GM18508 (cell line): ENCODE data around the gene KRTAP10-7.
"Not testable (repeated sequence)": the region's sequence is repeated elsewhere in the genome, so short reads cannot be mapped to it uniquely, and the experiment has no call there.

Source experiments
- ATAC-seq: cut with Tn5 transposase; IDR thresholded peaks from one replicate; pipeline ENCODE4 v1.9.1; 2021; ENCODE audit warnings: moderate number of reproducible peaks; ENCODE audit not compliant: insufficient read depth, unreplicated experiment

The KRTAP10-7 gene

GRCh38 chr21:44627831-44628233 lies 27.4 kb downstream of the KRTAP10-7 start:
- not testable (repeated sequence) for ATAC-seq

- ATAC-seq = no peak
Measured at GRCh38 chr21:44628707-44629391, 28.5 kb downstream of the KRTAP10-7 start.

- no peak for ATAC-seq
Measured at GRCh38 chr21:44630440-44630839, 30.0 kb downstream of the KRTAP10-7 start.

GRCh38 chr21:44632067-44632466 lies 31.7 kb downstream of the KRTAP10-7 start:
- ATAC-seq = no peak

GRCh38 chr21:44636209-44637017 lies 36.0 kb downstream of the KRTAP10-7 start:
- no peak for ATAC-seq

DNA sequence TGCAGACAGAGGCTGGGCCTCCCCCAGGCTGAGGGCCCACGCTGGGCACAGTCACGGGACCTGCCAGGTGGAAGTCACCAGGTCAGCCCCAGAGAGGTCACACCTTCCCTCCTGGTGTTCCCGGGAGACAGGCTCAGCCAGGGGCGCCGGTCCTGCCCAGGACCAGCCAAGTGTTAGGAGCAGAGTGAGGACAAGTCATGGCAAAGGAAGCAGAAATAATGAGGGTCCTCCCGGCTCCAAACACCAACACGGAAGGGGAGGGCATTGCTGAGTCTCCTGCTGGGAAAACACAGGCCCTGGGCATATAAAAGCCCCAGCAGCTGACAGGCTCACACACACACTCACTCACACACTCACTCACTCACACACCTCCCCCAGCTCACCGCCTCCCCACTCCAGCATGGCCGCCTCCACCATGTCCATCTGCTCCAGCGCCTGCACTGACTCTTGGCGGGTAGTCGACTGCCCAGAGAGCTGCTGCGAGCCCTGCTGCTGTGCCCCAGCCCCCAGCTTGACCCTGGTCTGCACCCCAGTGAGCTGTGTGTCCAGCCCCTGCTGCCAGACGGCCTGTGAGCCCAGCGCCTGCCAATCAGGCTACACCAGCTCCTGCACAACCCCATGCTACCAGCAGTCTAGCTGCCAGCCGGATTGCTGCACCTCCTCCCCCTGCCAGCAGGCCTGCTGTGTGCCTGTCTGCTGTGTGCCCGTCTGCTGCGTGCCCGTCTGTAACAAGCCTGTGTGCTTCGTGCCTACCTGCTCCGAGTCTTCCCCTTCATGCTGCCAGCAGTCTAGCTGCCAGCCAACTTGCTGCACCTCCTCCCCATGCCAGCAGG lies 36.8 kb downstream of the KRTAP10-7 start, which contains the start of gene KRTAP10-10:
TSS of gene KRTAP10-10 (plus strand) at position 339 of the 833 bp plus-strand sequence. CDS start at position 401, 62 bp downstream.
- ATAC-seq = no peak

DNA sequence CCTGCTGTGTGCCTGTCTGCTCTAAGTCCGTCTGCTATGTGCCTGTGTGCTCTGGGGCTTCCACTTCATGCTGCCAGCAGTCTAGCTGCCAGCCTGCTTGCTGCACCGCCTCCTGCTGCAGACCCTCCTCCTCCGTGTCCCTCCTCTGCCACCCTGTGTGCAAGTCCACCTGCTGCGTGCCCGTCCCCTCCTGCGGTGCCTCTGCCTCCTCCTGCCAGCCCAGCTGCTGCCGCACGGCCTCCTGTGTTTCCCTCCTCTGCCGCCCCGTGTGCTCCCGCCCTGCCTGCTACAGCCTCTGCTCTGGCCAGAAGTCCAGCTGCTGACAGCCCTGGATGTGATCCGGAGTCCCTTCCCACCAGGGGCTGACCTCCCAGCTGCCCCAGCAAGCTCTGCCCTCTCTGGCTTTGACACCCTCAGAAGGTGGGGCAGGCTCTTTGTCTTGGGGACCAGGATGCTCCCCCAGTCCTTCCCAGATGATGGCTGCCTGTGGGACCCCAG lies 37.5 kb downstream of the KRTAP10-7 start:
- ATAC-seq = not testable (repeated sequence)

- not testable (repeated sequence) for ATAC-seq
Measured at GRCh38 chr21:44638506-44639330, 38.3 kb downstream of the KRTAP10-7 start.

DNA sequence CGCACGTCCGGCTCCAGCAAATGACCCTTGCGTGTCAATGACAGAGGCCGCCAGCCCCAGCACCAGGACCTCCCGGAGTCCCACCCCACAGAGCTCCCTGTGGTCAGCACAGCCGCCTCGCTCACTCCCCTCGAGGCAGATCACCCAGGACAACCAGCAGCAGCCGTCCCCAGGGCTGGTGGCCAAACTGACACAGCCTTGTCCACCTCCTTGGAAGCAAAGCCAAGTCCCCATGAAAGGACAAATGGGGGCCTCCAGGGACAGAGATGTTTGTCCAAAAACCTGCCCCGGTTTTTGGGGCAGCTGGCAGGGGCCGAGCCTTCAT lies 38.9 kb downstream of the KRTAP10-7 start:
- no peak for ATAC-seq

- ATAC-seq = no peak
Measured at GRCh38 chr21:44640761-44641160, 40.4 kb downstream of the KRTAP10-7 start.

DNA sequence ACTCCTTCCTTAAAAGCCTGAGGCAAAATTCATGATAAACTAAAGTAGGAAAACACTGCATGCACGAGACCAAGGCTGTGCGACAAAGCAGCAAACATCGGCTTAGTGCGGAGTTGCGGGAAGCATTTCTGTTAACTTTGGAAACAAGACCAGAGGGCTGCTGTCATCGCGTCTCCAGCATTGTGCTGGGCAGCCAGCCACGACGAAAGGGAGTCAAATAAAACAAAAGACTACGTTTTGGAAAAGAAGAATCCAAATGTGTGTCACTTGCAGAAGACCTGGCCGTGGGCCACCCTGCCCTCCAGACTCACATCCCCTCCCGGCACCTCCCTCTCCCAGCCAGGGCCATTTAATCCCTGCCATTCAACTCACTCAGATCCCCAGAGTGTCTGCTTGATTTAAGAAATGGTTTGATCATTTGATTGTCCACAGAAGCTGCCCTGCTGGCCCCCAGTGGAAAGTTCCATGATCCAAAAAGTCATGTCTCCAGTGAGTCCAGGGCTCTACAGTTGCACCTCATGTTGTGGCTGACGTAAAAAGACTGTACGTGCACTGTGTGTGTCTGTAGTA lies 43.4 kb downstream of the KRTAP10-7 start:
- ATAC-seq = no peak

DNA sequence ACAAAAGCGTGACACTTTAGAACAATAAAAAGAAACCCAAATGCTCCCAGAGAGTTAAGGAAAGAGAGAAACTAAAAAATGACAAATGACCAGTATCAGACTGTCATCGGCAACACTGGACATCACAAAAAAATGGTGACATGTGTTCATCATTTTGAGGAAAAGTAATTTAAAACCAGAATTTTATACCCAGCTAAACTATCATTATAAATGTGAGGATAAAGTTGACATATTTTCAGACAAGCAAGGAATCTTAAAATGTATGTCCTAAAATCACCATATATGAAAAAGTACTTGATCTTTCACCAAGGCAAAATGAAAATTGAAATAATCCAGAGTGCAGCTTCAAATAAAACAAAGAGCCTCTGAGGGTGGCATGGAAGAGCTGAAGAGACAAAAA lies 44.5 kb downstream of the KRTAP10-7 start:
- ATAC-seq = no peak

- not testable (repeated sequence) for ATAC-seq
Measured at GRCh38 chr21:44646366-44647221, 46.2 kb downstream of the KRTAP10-7 start, which contains the start of gene KRTAP10-11. Gene KRTAP10-11 (plus strand): TSS chr21:44646414. CDS start chr21:44646459, 45 bp downstream.

DNA sequence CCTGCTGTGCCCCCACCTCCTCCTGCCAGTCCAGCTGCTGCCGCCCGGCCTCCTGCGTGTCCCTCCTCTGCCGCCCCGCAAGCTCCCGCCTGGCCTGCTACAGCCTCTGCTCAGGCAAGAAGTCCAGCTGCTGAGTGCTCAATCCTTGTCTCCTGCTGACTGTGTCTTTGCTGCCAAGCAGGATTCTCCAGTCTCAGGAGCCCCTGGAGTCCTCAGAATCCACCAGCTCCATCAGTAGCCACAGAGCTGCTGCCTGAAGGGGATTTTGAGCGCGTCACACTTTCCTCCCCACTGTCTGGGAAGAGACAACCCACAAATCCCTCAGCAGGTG lies 46.8 kb downstream of the KRTAP10-7 start:
- ATAC-seq = no peak

GRCh38 chr21:44648557-44649311 lies 48.3 kb downstream of the KRTAP10-7 start:
- ATAC-seq = no peak

GRCh38 chr21:44649521-44650100 lies 49.2 kb downstream of the KRTAP10-7 start:
- no peak for ATAC-seq

DNA sequence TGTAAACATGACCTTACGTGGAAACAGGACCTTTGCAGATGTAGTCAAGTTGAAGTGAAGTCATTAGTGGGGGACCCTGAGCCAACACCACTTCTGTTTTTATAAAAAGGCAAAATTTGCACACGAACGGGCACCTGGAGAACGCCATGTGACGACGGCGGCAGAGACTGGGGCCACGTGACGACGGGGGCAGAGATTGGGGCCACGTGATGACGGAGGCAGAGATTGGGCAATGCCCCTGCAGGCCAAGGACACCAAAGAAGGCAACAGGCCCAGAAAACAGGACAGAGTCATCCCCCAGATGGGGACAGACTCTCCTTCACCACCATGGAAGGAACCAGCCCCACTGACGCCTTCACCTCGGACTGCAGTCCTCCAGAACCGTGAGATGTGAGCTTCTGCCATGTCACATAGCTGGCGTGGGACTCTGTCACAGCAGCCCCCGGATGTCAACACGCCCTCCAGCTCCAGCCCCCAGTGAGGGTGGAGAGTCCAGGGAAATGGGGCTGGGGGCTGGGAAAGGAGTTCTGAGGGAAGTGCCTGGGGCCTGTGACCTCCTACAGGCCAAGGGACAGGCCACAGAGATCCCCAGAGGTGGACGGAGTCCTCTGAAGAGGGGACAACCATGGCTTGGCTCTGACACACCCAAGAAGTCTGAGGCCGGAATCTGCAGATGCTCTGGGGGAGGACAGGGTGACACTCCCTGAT lies 50.0 kb downstream of the KRTAP10-7 start:
- no peak for ATAC-seq
